K562 (cell line): ENCODE results near the gene TMEM176A. TPM values are rescaled to one million over a fixed set of nuclear protein-coding genes. Genes with fewer than 3 reads are reported as not detected.

Source experiments
- ATAC-seq: fragments of 200-7000 bp; cut with Tn5 transposase; 3 replicates; pipeline ENCODE4 v1.9.1; 2020; ENCODE audit warnings: moderate library complexity
- BruUV-seq: library from RNA; stranded (reverse); fragments of 400-500 nt; replicated peaks from 2 replicates; lab custom pipeline; 2021; lab: Mats Ljungman, UMichigan
- CTCF ChIA-PET: fragments of 300-600 bp; formaldehyde crosslinking; extraction: SDS; loops from one replicate; lab custom pipeline; 2021; ENCODE audit warnings: low intra/inter-chr PET ratio; lab: Yijun Ruan, JAX
- POLR2A ChIA-PET: fragments of 300-600, 350-650 bp; sonication (Branson Sonifier 250); formaldehyde crosslinking; extraction: SDS; loops from one replicate; lab custom pipeline; 2021; ENCODE audit warnings: antibody characterized with exemption, inconsistent platforms; lab: Yijun Ruan, JAX
- DNase-seq, 4 experiments: peaks; one replicate each; pipeline versions ENCODE4 v3.0.0 to v3.0.0-alpha.2; 2011 to 2018; ENCODE audit warnings: low spot score in 3 of 4, mixed read lengths in 3 of 4; ENCODE audit errors: extremely low read depth in 1 of 4
- FAIRE-seq: peaks from 2 replicates; lab custom pipeline; 2011; peaks lifted over from hg19 to GRCh38; lab: Jason Lieb, UNC
- H2AFZ ChIP-seq: 2 replicates; pipeline ENCODE4 v1.6.0; 2011; ENCODE audit warnings: low read depth, low read length, control low read depth, inconsistent platforms
- H3K27ac ChIP-seq: fragments of 200-600 bp; 3 replicates; pipeline ENCODE4 v1.8.0; 2011; ENCODE audit warnings: low read depth, mild to moderate bottlenecking, control low read depth, inconsistent platforms, low read length, moderate library complexity, mixed read lengths; ENCODE audit errors: extremely low read depth
- H3K27me3 ChIP-seq, 2 experiments: fragments of 300-600 bp in 1 of 2; 2 replicates in 1 of 2; 3 replicates in 1 of 2; pipeline versions ENCODE4 v1.6.0 to v1.8.0; 2011; ENCODE audit warnings: inconsistent platforms in 2 of 2, low read length in 2 of 2, mild to moderate bottlenecking in 1 of 2, mixed read lengths in 1 of 2, moderate library complexity in 1 of 2; ENCODE audit not compliant: control insufficient read depth in 2 of 2, insufficient read depth in 2 of 2
- H3K36me3 ChIP-seq: fragments of 300-600 bp; 3 replicates; pipeline ENCODE4 v1.8.0; 2011; ENCODE audit warnings: mild to moderate bottlenecking, low read length, inconsistent platforms; ENCODE audit not compliant: control insufficient read depth, insufficient read depth
- H3K4me1 ChIP-seq, 2 experiments: fragments of 200-600 bp in 1 of 2; replicated peaks in 1 of 2; 2 replicates in 1 of 2; 3 replicates in 1 of 2; pipeline versions ENCODE4 v1.5.1 to v1.8.0; 2011; ENCODE audit warnings: inconsistent platforms in 2 of 2, low read length in 2 of 2, mild to moderate bottlenecking in 1 of 2, mixed read lengths in 1 of 2, moderate library complexity in 1 of 2; ENCODE audit not compliant: control insufficient read depth in 2 of 2, insufficient read depth in 2 of 2
- H3K4me2 ChIP-seq: 2 replicates; pipeline ENCODE4 v1.6.1; 2011; ENCODE audit warnings: low read length, control low read depth, inconsistent platforms, mixed read lengths; ENCODE audit not compliant: insufficient read depth
- H3K4me3 ChIP-seq: fragments of 200-600 bp; sonication (generic), shearing (Covaris generic); 2 replicates; pipeline ENCODE4 v1.5.1; 2016; ENCODE audit warnings: control low read depth, inconsistent platforms
- H3K79me2 ChIP-seq: fragments of 200-600 bp; 3 replicates; pipeline ENCODE4 v1.8.0; 2011; ENCODE audit warnings: low read length, inconsistent platforms; ENCODE audit not compliant: control insufficient read depth, insufficient read depth
- H3K9ac ChIP-seq, 2 experiments: 2 replicates each; pipeline versions ENCODE4 v1.6.0 to v1.6.1; 2011; ENCODE audit warnings: low read depth in 2 of 2, low read length in 2 of 2, control low read depth in 1 of 2, inconsistent platforms in 1 of 2, mild to moderate bottlenecking in 1 of 2, mixed read lengths in 1 of 2; ENCODE audit not compliant: insufficient read depth in 1 of 2
- H3K9me1 ChIP-seq: one replicate; pipeline ENCODE4 v1.6.0; 2011; ENCODE audit warnings: inconsistent platforms, mild to moderate bottlenecking, low read length, moderate library complexity; ENCODE audit not compliant: control insufficient read depth, insufficient read depth
- H3K9me3 ChIP-seq: replicated peaks from 2 replicates; pipeline ENCODE4 v1.5.1; 2011; ENCODE audit warnings: low read depth, low read length, inconsistent platforms; ENCODE audit not compliant: control insufficient read depth, insufficient read depth
- H4K20me1 ChIP-seq: replicated peaks from 2 replicates; pipeline ENCODE4 v1.6.1; 2011; ENCODE audit warnings: low read length, inconsistent platforms, mixed read lengths; ENCODE audit not compliant: control insufficient read depth, insufficient read depth
- CTCF ChIP-seq, 3 experiments: IDR thresholded peaks in 2 of 3; conservative IDR thresholded peaks in 1 of 3; 2 replicates each; pipeline ENCODE4 v1.5.1; 2011 to 2012; ENCODE audit warnings: low read length in 3 of 3, mild to moderate bottlenecking in 3 of 3, control low read depth in 2 of 3, improper control_type of control experiment in 1 of 3, inconsistent platforms in 1 of 3, low read depth in 1 of 3, mixed read lengths in 1 of 3, moderate library complexity in 1 of 3; ENCODE audit not compliant: insufficient read depth in 2 of 3
- RAD21 ChIP-seq, 2 experiments: fragments of 250-450 bp in 1 of 2; fragments of 450-650 bp in 1 of 2; sonication (Bioruptor Pico) in 1 of 2; formaldehyde crosslinking in 1 of 2; IDR thresholded peaks in 1 of 2; conservative IDR thresholded peaks in 1 of 2; 2 replicates each; pipeline versions ENCODE4 v1.4.0 to v1.8.0; 2020 to 2022; ENCODE audit warnings: mild to moderate bottlenecking in 2 of 2, moderate library complexity in 1 of 2
- RAD51 ChIP-seq: fragments of 450-650 bp; IDR thresholded peaks from 2 replicates; pipeline ENCODE4 v1.7.1; 2016; ENCODE audit warnings: low read depth, mild to moderate bottlenecking, borderline replicate concordance
- SMARCB1 ChIP-seq: IDR thresholded peaks from 2 replicates; pipeline ENCODE4 v1.6.1; 2011; ENCODE audit warnings: improper control_type of control experiment, low read depth; ENCODE audit not compliant: insufficient read length
- TAF9B ChIP-seq: fragments of 450-650 bp; IDR thresholded peaks from 2 replicates; pipeline ENCODE4 v1.6.1; 2018; ENCODE audit warnings: mild to moderate bottlenecking; ENCODE audit not compliant: partially characterized antibody
- ZNF507 ChIP-seq: conservative IDR thresholded peaks from 2 replicates; pipeline ENCODE4 v1.6.1; 2017; ENCODE audit warnings: missing genetic modification characterization, missing compliant biosample characterization
- ZNF740 ChIP-seq, 3 experiments: fragments of 200-800 bp in 1 of 3; sonication (Bioruptor generic) in 1 of 3; sonication (generic) in 1 of 3; formaldehyde crosslinking in 1 of 3; IDR thresholded peaks; 2 replicates each; pipeline versions ENCODE4 v1.6.1 to v1.8.0; 2016 to 2022; ENCODE audit warnings: mild to moderate bottlenecking in 2 of 3, missing compliant biosample characterization in 2 of 3, missing genetic modification characterization in 2 of 3, missing genetic modification reagents in 1 of 3
- WGBS: fragments of 100-300 bp; shearing (Covaris generic); methylation state at CpG from one replicate; pipeline ENCODE4 v1.1.6; 2016; ENCODE audit warnings: low coverage, mixed read lengths; ENCODE audit not compliant: insufficient coverage; ENCODE audit errors: missing lambda C conversion rate; 5-methylcytosine and 5-hydroxymethylcytosine counted together
- in situ Hi-C: fragments of 300-500 bp; cut with MboI; formaldehyde crosslinking; loops from 4 replicates; pipeline ENCODE4 v1.15.0; 2018; ENCODE audit warnings: inconsistent platforms, mixed read lengths
- intact Hi-C: fragments of 100-400 bp; cut with micrococcal nuclease; formaldehyde crosslinking; loops from 2 replicates; pipeline ENCODE4 v1.14.2; 2022
- polyA plus RNA-seq, 8 experiments: library from polyadenylated mRNA; depleted of rRNA in 4 of 8; stranded (reverse) in 5 of 8; unstranded in 3 of 8; fragments of >200 nt; fragmentation: Nextera tagmentation in 2 of 8; fragmentation: Illumina TruSeq in 1 of 8; extraction: Ambion mirVana in 2 of 8; extraction: Trizol in 1 of 8; gene quantifications; 2 replicates each; pipeline versions ENCODE4 v1.2.1 to v1.2.3, GENCODE V29; 2011 to 2014; ENCODE audit warnings: inconsistent platforms in 1 of 8, missing spikeins in 1 of 8
- total RNA-seq, 7 experiments: library from RNA; depleted of rRNA in 6 of 7; stranded (reverse); fragments of >200 nt in 6 of 7; fragmentation: Illumina TruSeq in 2 of 7; extraction: Trizol in 2 of 7; gene quantifications; 2 replicates each; pipeline versions ENCODE4 v1.2.1 to v1.2.3, GENCODE V29; 2011 to 2021; ENCODE audit warnings: low replicate concordance in 1 of 7
- TF ChIP-seq, protein P1 (sequence below), 2 experiments: fragments of 450-650 bp; formaldehyde crosslinking in 1 of 2; IDR thresholded peaks; 2 replicates each; pipeline versions ENCODE4 v1.4.0 to v1.6.1; 2014 to 2020; ENCODE audit warnings: mild to moderate bottlenecking in 2 of 2, borderline replicate concordance in 1 of 2, low read depth in 1 of 2

The TMEM176A gene
- total and polyA plus RNA-seq, 9 of the 15 experiments (the other 6 are each of a cell fraction or from before 2014, with no cell fraction given) = 0.31 TPM; not detected in 8

DNA sequence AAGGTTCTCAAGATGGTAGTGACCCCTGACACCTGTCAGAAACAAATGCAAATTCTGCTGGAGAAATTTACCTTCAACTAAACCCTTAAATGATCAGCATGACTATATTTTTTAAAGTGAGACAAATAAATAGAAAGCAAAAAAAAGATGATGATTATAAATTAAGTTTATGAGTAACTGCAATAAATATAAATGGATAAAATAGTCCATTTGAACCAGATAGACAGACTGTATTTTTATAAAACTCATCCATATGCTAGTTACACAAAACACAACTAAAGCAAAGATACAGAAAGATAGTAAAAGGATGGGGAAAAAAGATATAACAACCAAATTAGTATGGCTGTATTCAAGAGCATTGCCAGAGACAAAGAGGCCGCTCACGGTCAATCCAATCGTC is 5.9 kb downstream of the TMEM176A start (continued):
- TF ChIP-seq ZNF740 (CRISPR knock-in tag; IDR thresholded peaks at IDR 0.05) (no peak), ZNF740 (tag; IDR thresholded peaks at IDR 0.05) (no peak), SMARCB1 (no peak)

- POLR2A ChIA-PET = no interaction called here
- ATAC-seq = no peak
- TF ChIP-seq CTCF (IDR thresholded peaks at IDR 0.05 in 2 of 3, conservative IDR thresholded peaks at IDR 0.05 in 1 of 3; ENCODE audit: insufficient read depth in 2 of 3, low read depth in 1 of 3, low read length in 3 of 3) (peak; percentile 5 to 39 (median 17); a peak in 3 of 6 replicates), TAF9B (no peak), RAD21 (CRISPR knock-in tag; conservative IDR thresholded peaks at IDR 0.05 in 1 of 2, IDR thresholded peaks at IDR 0.05 in 1 of 2) (peak in 1 of 2 experiments; percentile 22; a peak in 1 of 4 replicates), RAD51 (no peak), ZNF507 (tag) (peak; percentile 82; the same call in 1 of the 2 replicates)
- TF ChIP-seq, protein P1, sequence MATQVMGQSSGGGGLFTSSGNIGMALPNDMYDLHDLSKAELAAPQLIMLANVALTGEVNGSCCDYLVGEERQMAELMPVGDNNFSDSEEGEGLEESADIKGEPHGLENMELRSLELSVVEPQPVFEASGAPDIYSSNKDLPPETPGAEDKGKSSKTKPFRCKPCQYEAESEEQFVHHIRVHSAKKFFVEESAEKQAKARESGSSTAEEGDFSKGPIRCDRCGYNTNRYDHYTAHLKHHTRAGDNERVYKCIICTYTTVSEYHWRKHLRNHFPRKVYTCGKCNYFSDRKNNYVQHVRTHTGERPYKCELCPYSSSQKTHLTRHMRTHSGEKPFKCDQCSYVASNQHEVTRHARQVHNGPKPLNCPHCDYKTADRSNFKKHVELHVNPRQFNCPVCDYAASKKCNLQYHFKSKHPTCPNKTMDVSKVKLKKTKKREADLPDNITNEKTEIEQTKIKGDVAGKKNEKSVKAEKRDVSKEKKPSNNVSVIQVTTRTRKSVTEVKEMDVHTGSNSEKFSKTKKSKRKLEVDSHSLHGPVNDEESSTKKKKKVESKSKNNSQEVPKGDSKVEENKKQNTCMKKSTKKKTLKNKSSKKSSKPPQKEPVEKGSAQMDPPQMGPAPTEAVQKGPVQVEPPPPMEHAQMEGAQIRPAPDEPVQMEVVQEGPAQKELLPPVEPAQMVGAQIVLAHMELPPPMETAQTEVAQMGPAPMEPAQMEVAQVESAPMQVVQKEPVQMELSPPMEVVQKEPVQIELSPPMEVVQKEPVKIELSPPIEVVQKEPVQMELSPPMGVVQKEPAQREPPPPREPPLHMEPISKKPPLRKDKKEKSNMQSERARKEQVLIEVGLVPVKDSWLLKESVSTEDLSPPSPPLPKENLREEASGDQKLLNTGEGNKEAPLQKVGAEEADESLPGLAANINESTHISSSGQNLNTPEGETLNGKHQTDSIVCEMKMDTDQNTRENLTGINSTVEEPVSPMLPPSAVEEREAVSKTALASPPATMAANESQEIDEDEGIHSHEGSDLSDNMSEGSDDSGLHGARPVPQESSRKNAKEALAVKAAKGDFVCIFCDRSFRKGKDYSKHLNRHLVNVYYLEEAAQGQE (IDR thresholded peaks at IDR 0.05; ENCODE audit: borderline replicate concordance) = peak; percentile 49; the same call in 1 of the 2 replicates
- TF ChIP-seq, protein P1 (CRISPR knock-in tag; IDR thresholded peaks at IDR 0.05; ENCODE audit: low read depth) = no peak
These were observed 6.3 kb downstream of the TMEM176A start for GRCh38 chr7:150806863-150807262.

More at GRCh38 chr7:150806863-150807262, 6.3 kb downstream of the TMEM176A start:
- no TSS peak for BruUV-seq
- Histone ChIP-seq H3K36me3 (no peaks in the 10 kb centered on the region), H3K9me3 (no peaks in the 10 kb centered on the region; the same call in 1 of the 2 replicates), H3K4me1 (no peaks in the 10 kb centered on the region), H4K20me1 (no peaks in the 10 kb centered on the region), H3K9me1 (no peaks in the 10 kb centered on the region), H3K9ac (no peak overlapping the region), H3K79me2 (no peaks in the 10 kb centered on the region), H2AFZ (no peak overlapping the region), H3K4me2 (no peak overlapping the region), H3K27ac (no peak overlapping the region), H3K4me3 (no peak overlapping the region), H3K27me3 (peaks cover 23 to 38% of the 10 kb centered on the region in 2 experiments; a peak in 4 of 5 replicates)
- CTCF ChIA-PET = interaction anchor here (1.3 kb wide), 1 partner anchor 29 kb away, joined by 3 read pairs; no protein-coding TSS in a partner anchor
- in situ Hi-C loops = no loop called here
- intact Hi-C loops = no loop called here
- DNase-seq (no peak), FAIRE-seq (no peak)
- 0% methylated on average over 2 of the region's 2 CpGs for WGBS
